NCI-H82 (cell line): Measurements from ENCODE around the gene TFB1M.
"Not testable (repeated sequence)": the region's sequence is repeated elsewhere in the genome, so short reads cannot be mapped to it uniquely, and the experiment has no call there.

Experiments used
- DNase-seq: peaks from one replicate; lab custom pipeline; 2025; lab: John Stamatoyannopoulos, UW

Gene TFB1M

GRCh38 chr6:155237613-155238012 lies 76.7 kb downstream of the TFB1M start:
- no peak for DNase-seq

GRCh38 chr6:155235087-155235486 lies 79.2 kb downstream of the TFB1M start:
- DNase-seq: no peak

DNA sequence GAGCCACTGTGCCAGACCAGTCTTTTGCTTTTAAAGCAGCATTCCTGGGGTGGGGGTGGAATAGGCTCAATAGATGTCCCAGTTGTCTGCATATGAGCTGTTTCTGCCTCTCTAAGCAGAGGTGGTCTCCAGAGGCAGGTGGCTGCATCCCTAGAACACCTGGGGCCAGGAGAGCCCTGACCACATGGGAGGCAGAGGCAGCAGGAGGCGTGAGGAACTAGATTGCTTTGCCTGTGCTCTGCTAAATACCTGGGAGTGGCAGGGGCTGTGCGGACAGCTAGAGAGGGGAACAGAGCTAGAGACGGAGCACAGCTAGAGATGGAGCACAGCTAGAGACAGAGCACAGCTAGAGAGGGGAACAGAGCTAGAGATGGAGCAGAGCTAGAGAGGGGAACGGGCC lies 79.6 kb downstream of the TFB1M start:
- no peak for DNase-seq

DNA sequence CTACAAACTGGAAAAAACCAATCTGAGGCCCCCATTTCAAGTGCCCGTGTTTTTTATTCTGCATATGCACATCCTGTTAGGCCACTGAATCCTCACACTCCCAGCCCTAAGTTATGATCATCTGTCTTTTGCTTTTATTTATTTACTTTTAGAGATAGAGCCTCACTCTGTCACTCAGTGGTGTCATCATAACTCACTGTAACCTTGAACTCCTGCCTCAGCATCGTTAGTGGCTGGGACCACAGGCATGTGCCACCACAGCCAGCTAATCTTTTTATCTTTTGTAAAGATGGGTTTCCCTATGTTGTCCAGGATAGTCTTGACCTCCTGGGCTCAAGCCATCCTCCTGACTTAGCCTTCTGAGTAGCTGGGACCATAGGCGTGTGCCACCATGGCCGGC lies 80.1 kb downstream of the TFB1M start:
- DNase-seq: no peak

DNA sequence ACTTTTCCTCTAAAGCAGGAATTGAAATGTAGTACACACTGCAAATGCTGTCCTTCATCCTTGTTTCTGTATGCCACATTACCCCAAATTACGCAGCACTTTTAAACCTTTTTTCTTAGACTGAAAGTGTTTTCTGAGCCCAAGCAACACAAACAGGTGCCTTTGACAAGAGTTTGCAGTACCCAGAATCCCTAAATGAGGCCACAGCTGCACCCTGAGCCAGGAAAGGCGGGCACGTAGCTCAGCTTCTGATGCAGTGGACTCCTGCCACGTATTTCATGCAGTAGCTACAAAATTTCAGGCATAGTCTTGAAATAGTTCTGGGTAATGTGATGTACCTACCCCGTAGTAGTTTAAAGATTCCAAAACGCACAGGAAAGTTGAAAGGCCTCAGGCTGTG lies 81.4 kb downstream of the TFB1M start:
- DNase-seq: no peak

DNA sequence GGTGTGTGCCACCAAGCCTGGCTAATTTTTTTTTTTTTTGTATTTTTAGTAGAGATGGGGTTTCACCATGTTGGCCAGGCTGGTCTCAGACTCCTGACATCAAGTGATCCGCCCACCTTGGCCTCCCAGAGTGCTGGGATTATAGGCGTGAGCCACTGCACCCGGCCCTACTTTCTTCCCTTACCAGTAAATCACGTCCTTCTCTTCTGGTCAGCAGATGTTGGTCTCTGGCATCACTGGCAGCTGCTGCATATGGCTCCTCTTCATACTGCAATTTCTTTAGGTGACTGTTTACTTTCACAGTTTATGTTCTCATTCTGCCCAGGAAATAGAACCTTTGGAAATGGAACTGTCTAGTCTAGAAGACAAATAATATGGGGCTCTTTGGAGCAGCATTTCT lies 83.3 kb downstream of the TFB1M start:
- not testable (repeated sequence) for DNase-seq

- DNase-seq: no peak
These were observed 85.6 kb downstream of the TFB1M start for GRCh38 chr6:155228546-155229166.

DNA sequence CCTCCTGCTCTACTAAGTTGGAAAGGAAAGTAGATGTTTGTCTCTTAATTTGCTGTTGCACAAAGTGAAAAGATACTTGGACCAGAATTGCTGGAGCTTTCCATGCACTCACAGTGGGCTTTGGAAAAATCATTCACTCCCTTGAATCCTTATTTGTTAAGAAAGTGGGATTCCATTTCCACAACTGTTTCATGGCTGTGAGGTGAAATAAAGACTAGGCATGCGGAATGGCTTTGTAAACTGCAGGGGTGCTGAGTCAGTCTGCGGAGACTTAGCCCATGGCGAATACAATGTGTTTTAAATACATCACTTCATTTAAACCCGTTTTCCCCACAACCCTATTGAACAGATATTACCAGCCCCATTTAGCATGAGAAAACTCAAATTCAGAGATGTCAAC lies 87.2 kb downstream of the TFB1M start:
- no peak for DNase-seq

- no peak for DNase-seq
These were observed 89.7 kb downstream of the TFB1M start for GRCh38 chr6:155224618-155225017.

DNA sequence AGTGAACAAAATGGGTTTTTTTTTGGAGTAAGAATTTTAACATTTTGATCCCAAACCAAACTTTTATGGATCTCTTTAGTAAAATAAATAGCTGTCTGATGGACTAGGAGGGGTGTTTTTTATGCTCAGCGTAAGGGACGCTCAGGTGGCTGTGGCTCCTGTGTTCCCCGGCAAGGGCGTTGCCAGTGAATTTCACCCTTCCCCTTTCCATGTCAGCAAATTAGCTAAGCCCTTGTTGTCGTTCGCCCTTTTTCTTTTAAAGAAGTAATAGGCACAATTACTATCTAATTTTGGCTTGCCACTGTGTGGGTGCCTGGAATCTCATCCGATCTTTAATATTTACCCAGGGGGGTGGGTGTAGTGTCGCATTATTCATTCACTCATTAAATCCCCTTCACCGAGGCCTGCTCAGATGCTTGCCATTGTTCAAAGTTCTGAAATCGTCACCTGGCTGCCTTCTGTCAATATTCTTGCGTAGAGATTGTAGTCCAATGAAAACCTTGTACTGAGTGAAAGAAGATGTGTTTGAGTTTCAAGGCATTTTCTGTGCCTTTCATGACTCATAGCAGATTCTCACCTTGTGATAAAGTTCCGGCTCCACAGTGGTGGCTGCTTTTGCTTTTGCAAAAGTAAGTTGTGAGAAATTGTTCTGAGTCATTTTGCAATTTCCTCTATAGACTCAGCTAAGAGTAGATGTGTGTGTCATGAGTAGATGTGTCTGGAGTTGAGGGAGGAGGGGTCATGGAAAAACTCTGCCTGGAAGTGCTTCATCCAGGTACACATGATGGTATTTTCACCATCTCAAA lies 90.4 kb downstream of the TFB1M start:
- no peak for DNase-seq

DNA sequence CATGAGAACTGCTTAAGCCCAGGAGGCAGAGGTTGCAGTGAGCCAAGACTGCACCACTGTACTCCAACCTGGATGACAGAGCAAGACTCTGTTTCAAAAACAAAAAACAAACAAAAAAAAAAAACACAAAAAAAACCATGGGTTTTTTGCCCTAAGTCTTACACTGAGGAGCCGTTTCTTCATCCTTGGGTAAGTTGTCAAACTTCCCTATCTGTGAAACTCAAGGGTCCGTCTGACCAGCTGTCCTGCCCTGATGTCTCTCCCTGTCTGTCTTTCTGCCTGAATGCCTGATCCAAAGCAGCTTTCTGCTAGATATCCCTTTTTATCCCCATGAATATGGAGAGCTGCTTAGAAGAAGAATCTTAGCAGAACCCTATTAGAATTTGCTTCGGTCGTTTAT lies 91.8 kb downstream of the TFB1M start:
- no peak for DNase-seq

DNA sequence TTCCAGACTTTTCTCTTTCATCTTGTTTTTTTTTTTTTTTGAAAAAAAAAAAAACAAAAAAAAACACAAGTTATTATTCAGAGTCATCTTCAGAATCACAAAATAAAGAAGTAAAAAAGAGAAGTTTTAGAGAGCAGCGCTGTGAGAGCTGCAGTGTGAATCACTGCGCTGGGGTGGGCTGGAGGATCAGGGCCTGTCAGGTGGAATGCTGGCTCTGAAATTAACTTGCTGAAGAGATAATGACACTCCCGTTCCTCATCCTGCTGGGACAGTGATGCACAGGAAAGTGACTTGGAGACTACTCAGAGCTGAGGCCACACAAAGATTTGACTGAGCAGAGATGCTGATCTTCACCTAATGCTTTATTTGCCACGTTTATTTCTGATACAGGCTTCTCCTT lies 93.2 kb downstream of the TFB1M start:
- DNase-seq: no peak

DNA sequence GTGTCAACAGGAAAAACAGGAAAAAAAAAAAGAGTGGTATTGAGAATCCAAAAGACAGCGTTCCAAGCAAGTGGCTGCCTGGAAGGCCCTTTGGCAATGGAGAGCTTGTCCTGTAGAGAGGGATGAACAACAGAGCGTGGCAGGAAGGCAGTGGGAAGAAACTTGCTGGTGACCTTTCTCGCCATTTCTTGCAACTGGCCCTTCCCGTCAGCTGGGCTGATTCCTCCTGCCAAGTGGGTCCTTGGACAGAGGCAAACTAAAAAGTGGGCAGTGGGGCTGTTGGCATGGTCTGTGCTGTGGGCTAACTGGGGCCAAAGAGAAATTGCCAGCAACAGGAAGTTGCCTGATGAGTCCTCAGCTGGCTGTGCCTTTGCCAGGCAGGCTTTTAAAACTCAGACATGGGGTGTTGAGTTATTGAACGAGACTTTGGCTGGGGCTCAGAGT lies 94.4 kb downstream of the TFB1M start:
- DNase-seq: no peak

DNA sequence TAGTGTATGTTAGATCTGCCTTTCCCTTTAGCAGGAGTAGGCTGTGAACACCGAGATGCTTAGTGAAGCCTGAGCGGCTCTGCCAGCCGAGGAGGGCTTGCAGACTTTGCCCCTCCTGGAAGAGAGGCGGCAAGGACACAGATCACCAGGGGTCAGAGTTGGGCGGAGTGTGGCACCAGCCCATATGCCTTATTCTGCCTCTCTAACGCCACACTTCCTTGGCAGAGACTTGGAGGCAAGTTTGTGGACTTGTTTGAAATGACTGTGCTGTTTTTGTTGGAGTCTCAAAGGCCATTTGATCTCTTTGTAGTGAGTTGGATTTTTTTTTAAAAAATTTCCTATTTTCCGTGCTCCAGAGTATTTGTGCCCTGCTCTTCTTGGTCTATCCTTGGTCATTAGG lies 95.0 kb downstream of the TFB1M start:
- no peak for DNase-seq

GRCh38 chr6:155218711-155219110 lies 95.6 kb downstream of the TFB1M start:
- DNase-seq: not testable (repeated sequence)

DNA sequence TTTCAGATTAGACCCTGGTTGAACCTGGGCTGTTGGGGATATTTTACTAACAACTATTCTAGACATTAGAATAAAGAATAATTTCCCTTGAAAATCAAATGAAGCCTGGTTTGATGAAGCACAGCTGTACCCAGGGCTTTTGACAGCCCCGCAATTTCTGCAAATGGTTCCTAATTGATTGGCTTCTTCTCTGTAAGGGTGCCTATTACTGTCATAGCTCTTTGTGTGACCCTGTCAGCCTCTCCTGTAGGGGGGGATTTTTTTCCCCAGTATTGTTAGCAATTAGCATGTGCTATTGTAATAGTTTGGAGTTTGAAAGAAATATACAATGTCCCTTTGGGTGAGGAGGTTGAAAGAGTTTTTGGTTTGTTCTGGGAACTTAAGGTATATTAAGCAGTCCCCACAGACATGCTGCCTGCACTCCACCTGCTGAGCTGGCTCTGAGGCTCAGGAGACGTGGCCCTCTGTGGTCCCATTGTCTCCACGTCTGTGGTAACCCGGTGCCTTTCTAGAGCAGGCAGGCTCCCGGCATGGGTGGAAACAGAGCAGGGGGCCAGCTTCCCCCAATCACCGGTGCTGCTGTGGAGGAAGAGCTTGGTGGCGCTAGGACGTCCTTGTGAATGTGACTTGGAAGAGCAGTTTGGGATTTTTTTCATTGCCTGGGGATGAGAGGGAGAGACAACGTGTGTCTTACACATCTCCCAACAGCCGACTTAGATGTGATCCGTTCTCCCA lies 97.8 kb downstream of the TFB1M start:
- no peak for DNase-seq

DNA sequence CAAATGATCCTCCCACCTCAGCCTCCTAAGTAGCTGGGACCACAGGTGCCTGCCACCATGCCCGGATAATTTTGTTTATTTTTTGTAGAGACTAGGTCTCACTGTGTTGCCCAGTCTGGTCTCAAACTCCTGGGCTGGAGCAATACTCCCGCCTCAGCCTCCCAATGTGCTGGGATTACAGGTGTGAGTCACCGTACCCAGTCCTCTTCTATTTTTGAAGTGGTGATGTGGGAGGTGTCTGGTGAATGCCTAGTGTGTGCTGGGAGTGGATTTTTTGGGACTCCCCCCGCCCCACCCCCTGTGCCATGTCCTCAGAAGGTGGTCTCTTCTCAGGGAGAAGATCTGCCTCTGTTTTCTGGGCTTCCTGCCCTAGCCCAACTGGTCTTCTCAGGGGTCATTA lies 98.4 kb downstream of the TFB1M start:
- DNase-seq: no peak

GRCh38 chr6:155213611-155214372 lies 100.5 kb downstream of the TFB1M start:
- no peak for DNase-seq

GRCh38 chr6:155212616-155213380 lies 101.5 kb downstream of the TFB1M start:
- DNase-seq: no peak

GRCh38 chr6:155212106-155212505 lies 102.2 kb downstream of the TFB1M start:
- DNase-seq: no peak

DNA sequence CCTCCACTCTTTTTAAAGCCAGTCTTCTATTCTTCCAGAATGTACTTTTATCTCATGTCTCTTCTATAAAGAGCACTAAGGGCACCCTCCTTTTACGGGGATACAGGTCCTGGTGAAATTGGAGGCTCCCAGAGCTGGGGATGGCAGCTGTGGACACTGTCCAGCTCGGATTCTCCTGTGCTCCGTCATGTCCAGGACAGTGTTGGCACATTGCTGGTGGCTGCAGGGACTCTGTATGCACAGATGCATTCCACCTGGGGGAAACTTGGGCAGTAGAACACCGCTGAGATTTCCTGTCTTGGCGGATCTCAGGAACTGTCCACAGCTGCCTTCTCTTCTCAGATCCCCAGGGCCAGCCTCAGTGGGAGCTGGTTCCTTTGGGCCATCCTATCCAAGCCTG lies 107.1 kb downstream of the TFB1M start:
- no peak for DNase-seq
